SK-N-SH treated with all-trans-retinoic acid at 6 μM for 48 hours (cell line): ENCODE data around the gene C22orf42.

ENCODE experiments used
- ATAC-seq: fragments of 200-7000 bp; cut with Tn5 transposase; 3 replicates; pipeline ENCODE4 v1.9.1; 2020; ENCODE audit warnings: mild to moderate bottlenecking, moderate library complexity
- ARNTL ChIP-seq: fragments of 450-650 bp; formaldehyde crosslinking; IDR thresholded peaks from 2 replicates; pipeline ENCODE4 v1.5.0; 2020; ENCODE audit warnings: low read depth, mild to moderate bottlenecking, moderate library complexity, borderline replicate concordance
- BACH2 ChIP-seq: fragments of 250-450 bp; sonication (Bioruptor Pico); IDR thresholded peaks from 2 replicates; pipeline ENCODE4 v1.9.0; 2021; ENCODE audit warnings: mild to moderate bottlenecking, borderline replicate concordance
- CREB5 ChIP-seq: fragments of 250-450 bp; sonication (Bioruptor Pico); IDR thresholded peaks from 2 replicates; pipeline ENCODE4 v1.5.1; 2020; ENCODE audit warnings: low read depth, mild to moderate bottlenecking, moderate library complexity
- CSDC2 ChIP-seq: fragments of 250-450 bp; sonication (Bioruptor Pico); IDR thresholded peaks from 2 replicates; pipeline ENCODE4 v1.5.0; 2020; ENCODE audit warnings: mild to moderate bottlenecking, moderate library complexity
- ESRRG ChIP-seq: fragments of 250-450 bp; sonication (Bioruptor Pico); IDR thresholded peaks from 2 replicates; pipeline ENCODE4 v1.6.1; 2021; ENCODE audit warnings: mild to moderate bottlenecking
- GLIS3 ChIP-seq: fragments of 250-450 bp; sonication (Bioruptor Pico); IDR thresholded peaks from 2 replicates; pipeline ENCODE4 v1.5.0; 2020; ENCODE audit warnings: mild to moderate bottlenecking, moderate library complexity
- ISL1 ChIP-seq: fragments of 250-450 bp; sonication (Bioruptor Pico); IDR thresholded peaks from 2 replicates; pipeline ENCODE4 v2.1.2; 2022; ENCODE audit warnings: mild to moderate bottlenecking, moderate library complexity
- OSR1 ChIP-seq: fragments of 250-450 bp; sonication (Bioruptor Pico); IDR thresholded peaks from 2 replicates; pipeline ENCODE4 v1.8.0; 2022; ENCODE audit warnings: moderate library complexity, mild to moderate bottlenecking, inconsistent platforms
- PATZ1 ChIP-seq: fragments of 250-450 bp; sonication (Bioruptor Pico); IDR thresholded peaks from 2 replicates; pipeline ENCODE4 v1.8.0; 2020; ENCODE audit warnings: mild to moderate bottlenecking, moderate library complexity, borderline replicate concordance
- POU6F1 ChIP-seq: fragments of 250-450 bp; sonication (Bioruptor Pico); IDR thresholded peaks from 2 replicates; pipeline ENCODE4 v1.8.0; 2021; ENCODE audit warnings: low read depth, mild to moderate bottlenecking, moderate library complexity, borderline replicate concordance
- PPARA ChIP-seq: fragments of 250-450 bp; sonication (Bioruptor Pico); IDR thresholded peaks from 2 replicates; pipeline ENCODE4 v1.5.0; 2020; ENCODE audit warnings: mild to moderate bottlenecking, borderline replicate concordance
- RARB ChIP-seq: fragments of 250-450 bp; sonication (Bioruptor Pico); IDR thresholded peaks from 2 replicates; pipeline ENCODE4 v1.8.0; 2021; ENCODE audit warnings: mild to moderate bottlenecking, moderate library complexity
- SNAI2 ChIP-seq: fragments of 250-450 bp; sonication (Bioruptor Pico); IDR thresholded peaks from 2 replicates; pipeline ENCODE4 v1.5.0; 2020; ENCODE audit warnings: mild to moderate bottlenecking, moderate library complexity
- TOX ChIP-seq: fragments of 250-450 bp; sonication (Bioruptor Pico); IDR thresholded peaks from 2 replicates; pipeline ENCODE4 v1.8.0; 2021; ENCODE audit warnings: mild to moderate bottlenecking, moderate library complexity, borderline replicate concordance
- TSHZ2 ChIP-seq: fragments of 250-450 bp; sonication (Bioruptor Pico); IDR thresholded peaks from 2 replicates; pipeline ENCODE4 v1.5.0; 2020; ENCODE audit warnings: mild to moderate bottlenecking, moderate library complexity
- ZFP3 ChIP-seq: fragments of 250-450 bp; sonication (Bioruptor Pico); IDR thresholded peaks from 2 replicates; pipeline ENCODE4 v1.5.0; 2020; ENCODE audit warnings: mild to moderate bottlenecking, moderate library complexity
- ZFP30 ChIP-seq: fragments of 450-650 bp; formaldehyde crosslinking; IDR thresholded peaks from 2 replicates; pipeline ENCODE4 v1.5.0; 2022; ENCODE audit warnings: mild to moderate bottlenecking, moderate library complexity
- ZNF565 ChIP-seq: fragments of 450-650 bp; formaldehyde crosslinking; conservative IDR thresholded peaks from 2 replicates; pipeline ENCODE4 v1.5.0; 2020; ENCODE audit warnings: low read depth, mild to moderate bottlenecking, moderate library complexity
- ZNF70 ChIP-seq: fragments of 450-650 bp; formaldehyde crosslinking; IDR thresholded peaks from 2 replicates; pipeline ENCODE4 v1.5.0; 2020; ENCODE audit warnings: mild to moderate bottlenecking, moderate library complexity
- ZNF8 ChIP-seq: fragments of 450-650 bp; formaldehyde crosslinking; IDR thresholded peaks from 2 replicates; pipeline ENCODE4 v1.5.0; 2020; ENCODE audit warnings: mild to moderate bottlenecking, moderate library complexity

Gene C22orf42

GRCh38 chr22:32158712-32159533 is at the start of gene C22orf42:
Gene C22orf42, minus strand, starts transcription at chr22:32159303. Its CDS starts 88 bp downstream, at chr22:32159215.
- no peak for TF ChIP-seq CREB5
- TF ChIP-seq POU6F1: no peak
- no peak for TF ChIP-seq ZNF565
- TF ChIP-seq ISL1 (CRISPR knock-in tag): no peak
- TF ChIP-seq BACH2 (CRISPR knock-in tag): no peak
- TF ChIP-seq ARNTL (CRISPR knock-in tag): no peak
- no peak for TF ChIP-seq ZNF8 (CRISPR knock-in tag)
- TF ChIP-seq ZFP30 (CRISPR knock-in tag): no peak
- TF ChIP-seq ZNF70 (CRISPR knock-in tag): no peak
- no peak for TF ChIP-seq ESRRG (CRISPR knock-in tag)
- no peak for TF ChIP-seq ZFP3 (CRISPR knock-in tag)
- no peak for TF ChIP-seq TOX (CRISPR knock-in tag)
- no peak for TF ChIP-seq SNAI2
- no peak for TF ChIP-seq GLIS3 (CRISPR knock-in tag)
- TF ChIP-seq CSDC2 (CRISPR knock-in tag): no peak
- TF ChIP-seq PPARA (CRISPR knock-in tag): no peak
- no peak for TF ChIP-seq PATZ1 (CRISPR knock-in tag)
- TF ChIP-seq, all 23 proteins: peak for 0
- no peak for ATAC-seq

- TF ChIP-seq TOX (CRISPR knock-in tag): no peak
- TF ChIP-seq OSR1 (CRISPR knock-in tag): no peak
- no peak for TF ChIP-seq RARB (CRISPR knock-in tag)
- no peak for TF ChIP-seq POU6F1
- ATAC-seq: no peak
Observed at GRCh38 chr22:32208681-32209080, 49.6 kb upstream of the C22orf42 start.

- TF ChIP-seq ZNF8 (CRISPR knock-in tag): no peak
- no peak for ATAC-seq
Observed at GRCh38 chr22:32207971-32208480, 48.9 kb upstream of the C22orf42 start.

- no peak for ATAC-seq
- no peak for TF ChIP-seq TSHZ2 (CRISPR knock-in tag)
- TF ChIP-seq ZNF70 (CRISPR knock-in tag): no peak
- no peak for TF ChIP-seq PATZ1 (CRISPR knock-in tag)
- no peak for TF ChIP-seq SNAI2
- TF ChIP-seq ZFP3 (CRISPR knock-in tag): no peak
Observed at GRCh38 chr22:32206774-32207758, 48.0 kb upstream of the C22orf42 start.
